Lung (tissue), 12 donors: Measurements from ENCODE around the gene SHISA8. TPM values are rescaled to one million over a fixed set of nuclear protein-coding genes. Genes with fewer than 3 reads are reported as not detected.

Experiments used
- ATAC-seq: fragments of 200-7000 bp; cut with Tn5 transposase; one replicate; pipeline ENCODE4 v1.9.1; 2020; ENCODE audit warnings: moderate number of reproducible peaks; ENCODE audit not compliant: insufficient read depth, low FRiP score
- DNase-seq, 3 donors: peaks; one replicate each; pipeline ENCODE4 v3.0.0-alpha.2; 2013 to 2017
- H3K27ac ChIP-seq, 2 donors: one replicate each; pipeline ENCODE4 v1.5.1; 2013; ENCODE audit warnings: mild to moderate bottlenecking in 2 of 2, moderate library complexity in 2 of 2, control low read depth in 1 of 2, inconsistent platforms in 1 of 2, low read depth in 1 of 2, low read length in 1 of 2
- H3K27me3 ChIP-seq, 3 donors: one replicate each; pipeline ENCODE4 v1.5.1; 2013; ENCODE audit warnings: low read length in 2 of 3; ENCODE audit not compliant: control insufficient read depth in 3 of 3, insufficient read depth in 3 of 3
- H3K36me3 ChIP-seq, 4 donors: one replicate each; pipeline ENCODE4 v1.5.1; 2013; ENCODE audit warnings: low read length in 4 of 4, mild to moderate bottlenecking in 1 of 4, moderate library complexity in 1 of 4; ENCODE audit not compliant: control insufficient read depth in 4 of 4, insufficient read depth in 4 of 4
- H3K4me1 ChIP-seq, 5 donors: one replicate each; pipeline ENCODE4 v1.5.1; 2013; ENCODE audit warnings: low read length in 5 of 5, mild to moderate bottlenecking in 2 of 5, moderate library complexity in 1 of 5; ENCODE audit not compliant: control insufficient read depth in 5 of 5, insufficient read depth in 5 of 5
- H3K4me3 ChIP-seq: one replicate; pipeline ENCODE4 v1.5.1; 2013; ENCODE audit warnings: mild to moderate bottlenecking, control low read depth, moderate library complexity
- H3K9ac ChIP-seq, 2 donors: one replicate each; pipeline ENCODE4 v1.5.1; 2013; ENCODE audit warnings: low read length in 2 of 2, control low read depth in 1 of 2; ENCODE audit not compliant: insufficient read depth in 1 of 2
- H3K9me3 ChIP-seq, 4 donors: one replicate each; pipeline ENCODE4 v1.5.1; 2013; ENCODE audit warnings: low read length in 3 of 4, mild to moderate bottlenecking in 1 of 4, moderate library complexity in 1 of 4; ENCODE audit not compliant: control insufficient read depth in 4 of 4, insufficient read depth in 3 of 4
- CTCF ChIP-seq: IDR thresholded peaks from 2 replicates; pipeline ENCODE4 v1.5.1; 2012; ENCODE audit warnings: mild to moderate bottlenecking; ENCODE audit errors: control extremely low read depth, extremely low read depth
- WGBS, 2 donors: extraction: QIAGEN DNeasy Blood & Tissue Kit; methylation state at CpG; one replicate each; pipeline ENCODE4 v1.1.7; 2013; 5-methylcytosine and 5-hydroxymethylcytosine counted together
- polyA plus RNA-seq, 2 donors: library from polyadenylated mRNA; stranded (reverse); fragments of 200-250 nt; gene quantifications; one replicate each; pipeline ENCODE4 v1.2.1, GENCODE V29; 2013
- total RNA-seq, 2 donors: library from RNA; depleted of rRNA in 1 of 2; stranded (reverse); fragments of >200 nt in 1 of 2; gene quantifications; one replicate each; pipeline ENCODE4 v1.2.1, GENCODE V29; 2014 to 2021
- donor health status: control.
- donor health status: control.
- donor health status: Bipolar disorder and iron deficiency.
- donor health status: healthy.
- donor health status: DM: yes; HTN: yes; CAD: no.

SHISA8 gene
- total and polyA plus RNA-seq, 4 donors = 0.02 to 0.34 TPM; not detected in 2

GRCh38 chr22:41909310-41910049 lies 5.4 kb downstream of the SHISA8 start:
- ATAC-seq (no peak), DNase-seq (no peak)
- Histone ChIP-seq H3K4me1 (peaks cover 0 to 14% (median 9%) of the 10 kb centered on the region in 5 donors), H3K4me3 (no peak overlapping the region), H3K27ac (no peak overlapping the region), H3K9me3 (no peaks in the 10 kb centered on the region), H3K36me3 (peaks cover 0 to 24% (median 8%) of the 10 kb centered on the region in 4 donors), H3K27me3 (peaks cover 4 to 38% (median 24%) of the 10 kb centered on the region in 3 donors), H3K9ac (no peak overlapping the region)
- 24 to 34% methylated on average over 49 to 55 of the region's 55 CpGs for WGBS, 2 donors
- TF ChIP-seq CTCF = no peak

GRCh38 chr22:41908411-41909309 lies 6.2 kb downstream of the SHISA8 start:
- Histone ChIP-seq H3K9me3 (no peaks in the 10 kb centered on the region), H3K4me3 (no peak overlapping the region), H3K27me3 (peaks cover 4 to 38% (median 24%) of the 10 kb centered on the region in 3 donors), H3K9ac (no peak overlapping the region), H3K36me3 (peaks cover 2 to 32% (median 12%) of the 10 kb centered on the region in 4 donors), H3K27ac (no peak overlapping the region), H3K4me1 (peaks cover 0 to 11% (median 7%) of the 10 kb centered on the region in 5 donors)
- DNase-seq (no peak), ATAC-seq (no peak)
- no peak for TF ChIP-seq CTCF
- 60 to 61% methylated on average over 14 of the region's 14 CpGs for WGBS, 2 donors

GRCh38 chr22:41907436-41908401 lies 7.2 kb downstream of the SHISA8 start:
- no peak for TF ChIP-seq CTCF
- Histone ChIP-seq H3K4me3 (no peak overlapping the region), H3K9me3 (no peaks in the 10 kb centered on the region), H3K9ac (no peak overlapping the region), H3K36me3 (peaks cover 2 to 40% (median 19%) of the 10 kb centered on the region in 4 donors), H3K27ac (no peak overlapping the region), H3K27me3 (peaks cover 2 to 30% (median 16%) of the 10 kb centered on the region in 3 donors), H3K4me1 (peaks cover 0 to 11% (median 7%) of the 10 kb centered on the region in 5 donors)
- DNase-seq = no peak
- no peak for ATAC-seq
- WGBS, 2 donors = 78 to 90% methylated on average over 10 of the region's 10 CpGs
